GM10248 (cell line): ENCODE results near the gene CXCR4.

Experiments
- CTCF ChIA-PET: fragments of 300-600 bp; sonication (Branson Sonifier 250); formaldehyde crosslinking; extraction: SDS; loops from one replicate; lab custom pipeline; 2021; ENCODE audit warnings: antibody characterized with exemption; lab: Yijun Ruan, JAX
- POLR2A ChIA-PET: fragments of 350-650 bp; sonication (Branson Sonifier 250); formaldehyde crosslinking; extraction: SDS; loops from one replicate; lab custom pipeline; 2020; ENCODE audit warnings: antibody characterized with exemption; lab: Yijun Ruan, JAX
- DNase-seq: peaks from one replicate; pipeline ENCODE4 v3.0.0; 2012; ENCODE audit errors: extremely low spot score
- TF ChIP-seq, protein P1 (sequence below): IDR thresholded peaks from 2 replicates; pipeline ENCODE4 v1.5.1; 2012; ENCODE audit warnings: mild to moderate bottlenecking, low read depth; ENCODE audit errors: extremely low read depth, missing control alignments, control extremely low read depth

CXCR4 gene

DNA sequence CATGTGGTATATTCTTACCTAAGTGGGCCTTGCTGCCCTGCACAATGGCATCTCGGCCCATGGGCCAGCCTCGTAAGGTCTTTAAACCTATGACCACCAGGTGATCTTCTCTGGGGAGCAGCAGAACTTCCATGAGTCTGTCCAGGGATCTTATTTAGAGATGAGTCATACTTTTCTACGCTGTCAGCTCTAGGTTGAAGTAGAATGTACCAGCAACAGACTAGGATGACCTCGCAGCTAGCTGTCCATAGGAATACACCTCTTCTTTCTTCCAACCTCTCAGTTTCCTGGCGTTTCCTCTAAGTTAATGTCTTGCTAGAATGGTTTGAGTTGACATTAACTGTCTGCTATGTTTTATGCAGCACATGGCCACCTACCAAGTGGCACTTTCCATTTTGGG is 15.6 kb upstream of the CXCR4 start:
- ChIA-PET POLR2A (interaction anchor here (1.0 to 1.6 kb wide), 3 partner anchors 16 to 122 kb away, joined by 3 to 5 read pairs (median 4); no protein-coding TSS in a partner anchor), CTCF (interaction anchor here (0.7 to 2.9 kb wide), 8 partner anchors 9 to 248 kb away, joined by 3 to 12 read pairs (median 4); no protein-coding TSS in a partner anchor)
- no peak for DNase-seq
- TF ChIP-seq, protein P1, sequence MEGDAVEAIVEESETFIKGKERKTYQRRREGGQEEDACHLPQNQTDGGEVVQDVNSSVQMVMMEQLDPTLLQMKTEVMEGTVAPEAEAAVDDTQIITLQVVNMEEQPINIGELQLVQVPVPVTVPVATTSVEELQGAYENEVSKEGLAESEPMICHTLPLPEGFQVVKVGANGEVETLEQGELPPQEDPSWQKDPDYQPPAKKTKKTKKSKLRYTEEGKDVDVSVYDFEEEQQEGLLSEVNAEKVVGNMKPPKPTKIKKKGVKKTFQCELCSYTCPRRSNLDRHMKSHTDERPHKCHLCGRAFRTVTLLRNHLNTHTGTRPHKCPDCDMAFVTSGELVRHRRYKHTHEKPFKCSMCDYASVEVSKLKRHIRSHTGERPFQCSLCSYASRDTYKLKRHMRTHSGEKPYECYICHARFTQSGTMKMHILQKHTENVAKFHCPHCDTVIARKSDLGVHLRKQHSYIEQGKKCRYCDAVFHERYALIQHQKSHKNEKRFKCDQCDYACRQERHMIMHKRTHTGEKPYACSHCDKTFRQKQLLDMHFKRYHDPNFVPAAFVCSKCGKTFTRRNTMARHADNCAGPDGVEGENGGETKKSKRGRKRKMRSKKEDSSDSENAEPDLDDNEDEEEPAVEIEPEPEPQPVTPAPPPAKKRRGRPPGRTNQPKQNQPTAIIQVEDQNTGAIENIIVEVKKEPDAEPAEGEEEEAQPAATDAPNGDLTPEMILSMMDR, result no peak

DNA sequence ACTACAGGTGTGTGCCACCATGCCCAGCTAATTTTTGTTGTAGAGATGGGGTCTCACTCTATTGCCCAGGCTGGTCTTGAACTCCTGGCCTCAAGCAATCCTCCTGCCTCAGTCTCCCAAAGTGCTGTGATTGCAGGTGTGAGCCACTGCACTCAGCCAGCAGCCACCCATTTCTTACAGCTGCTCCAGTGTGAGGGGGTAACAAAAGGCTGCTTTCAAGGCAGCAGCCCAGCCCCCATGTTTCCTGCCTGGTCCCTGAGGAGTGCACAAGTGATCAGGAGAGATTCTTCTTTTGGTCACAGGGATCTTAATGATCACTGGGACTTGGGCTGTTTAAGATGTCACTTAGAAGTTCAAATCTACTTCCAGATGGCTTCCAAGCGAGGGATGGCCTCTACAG is 15.2 kb upstream of the CXCR4 start:
- POLR2A ChIA-PET, result interaction anchor here (1.6 kb wide), 1 partner anchor 123 kb away, joined by 3 read pairs; no protein-coding TSS in a partner anchor
- CTCF ChIA-PET, result interaction anchor here (0.9 to 1.8 kb wide), 3 partner anchors 14 to 194 kb away, joined by 4 read pairs; no protein-coding TSS in a partner anchor
- TF ChIP-seq, protein P1, result no peak
- DNase-seq, result no peak

DNA sequence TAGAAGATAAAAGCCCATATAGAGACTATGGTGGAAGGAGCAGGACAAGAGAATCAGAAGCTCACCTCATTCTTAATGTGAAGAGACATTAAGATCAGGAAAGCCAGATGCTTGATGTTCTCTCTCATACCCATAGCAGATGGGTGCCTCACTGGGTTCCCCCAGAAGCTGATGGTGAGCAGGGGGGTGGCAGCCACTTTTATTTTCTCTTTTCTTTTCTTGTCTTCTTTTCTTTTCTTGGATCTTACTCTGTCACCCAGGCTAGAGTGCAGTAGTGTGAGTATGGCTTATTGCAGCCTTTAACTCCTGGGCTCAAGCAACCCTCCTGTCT is 14.8 kb upstream of the CXCR4 start:
- DNase-seq, result no peak
- ChIA-PET CTCF (interaction anchor here (0.6 to 1.8 kb wide), 5 partner anchors 14 to 219 kb away, joined by 3 to 4 read pairs (median 3); no protein-coding TSS in a partner anchor), POLR2A (no interaction called here)
- TF ChIP-seq, protein P1, result no peak

DNA sequence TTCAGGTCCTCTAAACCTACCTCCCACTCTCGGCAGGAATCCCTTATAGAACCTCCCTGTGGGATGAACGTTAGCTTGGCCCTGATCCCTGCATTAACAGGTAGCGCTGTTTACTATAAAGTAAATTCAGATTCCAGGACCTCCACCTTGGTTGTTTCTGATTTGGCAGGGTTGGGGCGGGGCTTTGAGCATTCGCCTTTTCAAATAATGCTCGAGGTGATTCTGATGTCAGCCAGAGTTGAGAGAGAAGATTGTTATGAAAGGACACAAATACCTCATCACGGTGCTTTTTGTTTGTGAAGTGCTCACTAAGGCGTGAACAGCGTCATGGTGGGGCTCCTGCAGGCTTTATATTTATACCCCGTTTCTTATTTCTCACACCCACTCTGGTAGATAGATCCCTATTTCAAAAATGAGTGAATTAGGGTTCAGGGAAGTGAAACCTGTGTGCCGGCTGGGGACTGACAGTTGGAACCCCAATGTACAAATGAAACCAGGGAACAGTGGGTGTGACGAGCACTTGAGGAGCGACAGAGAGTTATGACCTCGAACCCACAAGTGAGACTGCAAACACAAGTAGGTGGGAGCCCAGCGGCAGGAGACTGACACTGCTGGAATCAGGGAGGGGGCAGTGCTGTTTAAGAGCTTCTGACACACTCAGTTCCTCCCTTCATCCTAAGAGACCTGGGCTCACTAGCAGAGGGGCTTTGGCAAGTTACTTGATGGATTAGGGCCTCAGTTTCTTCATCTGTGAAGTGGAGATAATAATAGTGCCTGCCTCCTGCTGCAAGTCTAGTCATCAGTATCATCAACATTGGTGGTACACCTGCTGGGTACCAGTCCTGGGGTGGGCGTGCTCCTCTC is 14.2 kb upstream of the CXCR4 start:
- TF ChIP-seq, protein P1, result no peak
- ChIA-PET POLR2A (interaction anchor here (0.7 to 0.8 kb wide), 2 partner anchors 15 to 250 kb away, joined by 3 read pairs; no protein-coding TSS in a partner anchor), CTCF (interaction anchor here (0.6 to 1.7 kb wide), 7 partner anchors 78 to 393 kb away, joined by 3 to 4 read pairs (median 3); no protein-coding TSS in a partner anchor)
- peak; percentile 82 for DNase-seq

DNA sequence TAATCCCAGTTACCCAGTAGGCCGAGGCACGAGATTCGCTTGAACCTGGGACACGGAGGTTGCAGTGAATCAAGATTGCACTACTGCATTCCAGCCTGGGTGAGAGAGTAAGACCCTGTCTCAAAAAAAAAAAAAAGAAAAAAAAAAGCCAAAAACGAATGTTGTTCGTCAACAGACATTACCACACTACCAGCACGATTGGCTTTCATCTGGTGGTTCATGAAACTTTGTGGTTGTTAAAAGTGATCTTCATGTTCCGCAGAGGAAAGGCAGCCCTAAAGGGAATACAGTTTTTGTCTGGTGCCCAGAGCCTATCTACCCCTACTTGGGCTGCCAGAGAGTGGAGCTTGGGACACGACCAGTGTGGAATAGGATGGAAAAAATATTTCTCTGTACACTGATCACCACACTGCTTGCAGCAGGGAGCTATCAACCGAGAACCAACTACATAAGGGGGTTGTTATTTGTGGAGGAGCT is 13.6 kb upstream of the CXCR4 start:
- ChIA-PET POLR2A (interaction anchor here (0.7 to 0.8 kb wide), 2 partner anchors 14 to 251 kb away, joined by 3 read pairs; no protein-coding TSS in a partner anchor), CTCF (interaction anchor here (0.7 to 1.7 kb wide), 6 partner anchors 73 to 393 kb away, joined by 3 to 4 read pairs (median 3); no protein-coding TSS in a partner anchor)
- no peak for DNase-seq
- TF ChIP-seq, protein P1, result no peak

DNA sequence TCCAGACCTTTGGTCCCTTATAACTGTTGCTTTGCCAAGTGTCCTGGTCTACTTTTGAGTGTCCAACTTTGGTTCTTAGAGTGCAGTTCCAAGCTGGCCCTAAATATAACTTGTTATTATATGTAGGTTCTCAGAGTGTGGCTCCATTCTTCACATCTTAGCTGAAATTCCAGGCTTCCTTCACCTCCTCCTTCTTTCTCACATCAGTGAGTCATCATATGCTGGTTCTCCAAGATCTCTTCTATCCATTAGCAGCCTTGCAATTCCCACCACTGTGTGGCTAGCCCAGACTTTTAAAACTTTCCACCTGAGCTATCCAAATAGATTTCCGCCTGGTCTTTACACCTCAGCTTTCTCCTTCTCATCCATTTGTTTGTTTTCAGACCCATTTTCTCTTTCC is 12.6 kb upstream of the CXCR4 start:
- no peak for DNase-seq
- CTCF ChIA-PET, result interaction anchor here (0.6 to 1.4 kb wide), 4 partner anchors 72 to 253 kb away, joined by 3 to 4 read pairs (median 4); no protein-coding TSS in a partner anchor
- TF ChIP-seq, protein P1, result no peak
- POLR2A ChIA-PET, result no interaction called here
